Measurements from ENCODE around the gene IP6K1.

IP6K1 gene

GRCh38 chr3:49681543-49681942 is 104.8 kb downstream of the IP6K1 start:
- DNase-seq: no peak
- H3K4me3 ChIP-seq (ENCODE audit: low read depth, low read length): no peak overlapping the region
- H3K9me3 ChIP-seq: no peaks in the 10 kb centered on the region
- H3K4me1 ChIP-seq: no peaks in the 10 kb centered on the region
- H3K36me3 ChIP-seq: no peaks in the 10 kb centered on the region
- TF ChIP-seq CTCF (IDR thresholded peaks at IDR 0.05; ENCODE audit: low read depth, low read length): no peak
- H3K27me3 ChIP-seq: no peaks in the 10 kb centered on the region

- Histone ChIP-seq H3K27me3 (no peaks in the 10 kb centered on the region), H3K9me3 (no peaks in the 10 kb centered on the region), H3K4me1 (no peaks in the 10 kb centered on the region), H3K36me3 (no peaks in the 10 kb centered on the region), H3K4me3 (ENCODE audit: low read depth, low read length) (no peak overlapping the region)
- DNase-seq: no peak
- TF ChIP-seq CTCF (IDR thresholded peaks at IDR 0.05; ENCODE audit: low read depth, low read length): no peak
Measured at GRCh38 chr3:49681232-49681522, 105.2 kb downstream of the IP6K1 start.

- Histone ChIP-seq H3K36me3 (no peaks in the 10 kb centered on the region), H3K4me3 (ENCODE audit: low read depth, low read length) (no peak overlapping the region), H3K27me3 (no peaks in the 10 kb centered on the region), H3K4me1 (no peaks in the 10 kb centered on the region), H3K9me3 (no peaks in the 10 kb centered on the region)
- no peak for TF ChIP-seq CTCF (IDR thresholded peaks at IDR 0.05; ENCODE audit: low read depth, low read length)
- DNase-seq: no peak
Measured at GRCh38 chr3:49680493-49681231, 105.7 kb downstream of the IP6K1 start.

GRCh38 chr3:49675912-49676311 is 110.4 kb downstream of the IP6K1 start:
- Histone ChIP-seq H3K4me3 (ENCODE audit: low read depth, low read length) (no peak overlapping the region), H3K27me3 (no peaks in the 10 kb centered on the region), H3K4me1 (0 out of 2 replicates have a peak, but pooled peaks cover 3% of the 10 kb centered on the region), H3K36me3 (no peaks in the 10 kb centered on the region), H3K9me3 (no peaks in the 10 kb centered on the region)
- no peak for TF ChIP-seq CTCF (IDR thresholded peaks at IDR 0.05; ENCODE audit: low read depth, low read length)
- no peak for DNase-seq

GRCh38 chr3:49674497-49674983 is 111.8 kb downstream of the IP6K1 start:
- H3K36me3 ChIP-seq: no peaks in the 10 kb centered on the region
- H3K4me1 ChIP-seq: 0 out of 2 replicates have a peak, but pooled peaks cover 3% of the 10 kb centered on the region
- H3K4me3 ChIP-seq (ENCODE audit: low read depth, low read length): peak overlapping the region; percentile 60
- H3K27me3 ChIP-seq: no peaks in the 10 kb centered on the region
- H3K9me3 ChIP-seq: no peaks in the 10 kb centered on the region
- TF ChIP-seq CTCF (IDR thresholded peaks at IDR 0.05; ENCODE audit: low read depth, low read length): no peak
- DNase-seq: no peak

Data from BE2C (cell line).